Transverse colon (tissue), 4 donors: Measurements from ENCODE around the gene AMIGO3.
"Not testable (repeated sequence)": the region's sequence is repeated elsewhere in the genome, so short reads cannot be mapped to it uniquely, and the experiment has no call there.

ENCODE experiments used
- EP300 ChIP-seq: sonication (generic); formaldehyde crosslinking; IDR thresholded peaks from one replicate; pipeline ENCODE4 v1.6.1; 2017; ENCODE audit warnings: antibody characterized with exemption, low read depth
- POLR2A ChIP-seq: fragments of 450-650 bp; IDR thresholded peaks from one replicate; pipeline ENCODE4 v1.6.1; 2016; ENCODE audit warnings: antibody characterized with exemption, mild to moderate bottlenecking, moderate library complexity
- POLR2AphosphoS5 ChIP-seq, 3 donors: sonication (generic); formaldehyde crosslinking; IDR thresholded peaks; one replicate each; pipeline ENCODE4 v1.6.1; 2016; ENCODE audit warnings: antibody characterized with exemption in 3 of 3
- TF ChIP-seq, protein P1 (sequence below), 5 experiments: fragments of 200-600 bp in 3 of 5; fragments of 450-650 bp in 2 of 5; sonication (generic) in 3 of 5; IDR thresholded peaks; 1 replicate in 2 of 5; 2 replicates in 3 of 5; pipeline ENCODE4 v1.5.1; 2016 to 2017; ENCODE audit warnings: antibody characterized with exemption in 5 of 5, inconsistent platforms in 3 of 5, mild to moderate bottlenecking in 2 of 5, moderate library complexity in 1 of 5

DNA sequence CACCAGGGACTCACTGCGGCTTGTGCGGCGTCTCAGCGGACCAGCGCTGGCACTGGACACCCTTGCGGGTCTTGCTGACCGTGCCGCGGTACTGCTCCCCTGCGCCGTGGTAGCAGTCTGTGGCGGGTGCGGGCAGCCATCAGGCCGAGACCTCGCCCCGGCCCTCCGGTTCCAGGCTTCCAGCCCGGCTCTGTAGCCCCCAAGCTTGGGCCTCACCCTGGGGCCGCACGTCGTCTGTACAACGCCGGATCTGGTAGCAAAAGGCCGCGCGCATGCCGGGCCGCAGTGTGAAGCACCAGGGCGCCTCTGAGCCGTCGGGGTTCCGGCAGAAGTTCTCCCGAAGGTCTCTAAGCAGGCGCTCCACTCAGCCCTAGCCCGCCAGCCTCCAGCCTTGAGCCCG lies 33.6 kb downstream of the AMIGO3 start:
- TF ChIP-seq, protein P1, sequence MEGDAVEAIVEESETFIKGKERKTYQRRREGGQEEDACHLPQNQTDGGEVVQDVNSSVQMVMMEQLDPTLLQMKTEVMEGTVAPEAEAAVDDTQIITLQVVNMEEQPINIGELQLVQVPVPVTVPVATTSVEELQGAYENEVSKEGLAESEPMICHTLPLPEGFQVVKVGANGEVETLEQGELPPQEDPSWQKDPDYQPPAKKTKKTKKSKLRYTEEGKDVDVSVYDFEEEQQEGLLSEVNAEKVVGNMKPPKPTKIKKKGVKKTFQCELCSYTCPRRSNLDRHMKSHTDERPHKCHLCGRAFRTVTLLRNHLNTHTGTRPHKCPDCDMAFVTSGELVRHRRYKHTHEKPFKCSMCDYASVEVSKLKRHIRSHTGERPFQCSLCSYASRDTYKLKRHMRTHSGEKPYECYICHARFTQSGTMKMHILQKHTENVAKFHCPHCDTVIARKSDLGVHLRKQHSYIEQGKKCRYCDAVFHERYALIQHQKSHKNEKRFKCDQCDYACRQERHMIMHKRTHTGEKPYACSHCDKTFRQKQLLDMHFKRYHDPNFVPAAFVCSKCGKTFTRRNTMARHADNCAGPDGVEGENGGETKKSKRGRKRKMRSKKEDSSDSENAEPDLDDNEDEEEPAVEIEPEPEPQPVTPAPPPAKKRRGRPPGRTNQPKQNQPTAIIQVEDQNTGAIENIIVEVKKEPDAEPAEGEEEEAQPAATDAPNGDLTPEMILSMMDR (IDR thresholded peaks at IDR 0.05): not testable (repeated sequence)
- not testable (repeated sequence) for TF ChIP-seq POLR2A; EP300; POLR2AphosphoS5 (IDR thresholded peaks at IDR 0.05)
